Endometrial microvascular endothelial cells (primary cell): ENCODE results near the gene IL1F10. TPM values are rescaled to one million over a fixed set of nuclear protein-coding genes. Genes with fewer than 3 reads are reported as not detected.

Experiments
- in situ Hi-C: cut with HindIII; loops from 2 replicates; pipeline ENCODE4 v1.10.0; 2017; ENCODE audit warnings: low sequenced_read_pairs, low pct_unique_long_range_greater_than_20kb; ENCODE audit errors: inconsistent ontology term
- total RNA-seq: library from RNA; depleted of rRNA; stranded (reverse); fragments of >200 nt; gene quantifications from one replicate; pipeline ENCODE4 v1.2.3, GENCODE V29; 2015; ENCODE audit errors: inconsistent ontology term

IL1F10 gene
- total RNA-seq, 1 donor from 2014 or later: not detected

DNA sequence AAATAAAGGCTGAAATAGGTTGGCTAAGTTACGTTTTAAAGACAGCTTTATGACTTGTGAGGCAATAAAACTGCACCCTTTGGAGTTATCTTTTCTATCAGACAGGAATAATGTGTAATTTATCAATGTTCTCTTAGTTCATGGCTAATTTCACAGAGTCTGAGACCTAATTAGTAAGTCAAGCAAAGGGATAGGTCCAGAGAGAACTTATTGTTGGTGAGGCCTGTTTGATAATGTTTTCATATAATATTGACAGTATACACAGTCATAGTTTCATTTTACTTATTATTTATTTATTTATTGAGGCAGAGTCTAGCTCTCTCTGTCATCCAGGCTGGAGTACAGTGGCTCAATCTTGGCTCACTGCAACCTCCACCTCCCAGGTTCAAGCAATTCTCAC is 10.7 kb upstream of the IL1F10 start:
- in situ Hi-C loops: no loop called here

DNA sequence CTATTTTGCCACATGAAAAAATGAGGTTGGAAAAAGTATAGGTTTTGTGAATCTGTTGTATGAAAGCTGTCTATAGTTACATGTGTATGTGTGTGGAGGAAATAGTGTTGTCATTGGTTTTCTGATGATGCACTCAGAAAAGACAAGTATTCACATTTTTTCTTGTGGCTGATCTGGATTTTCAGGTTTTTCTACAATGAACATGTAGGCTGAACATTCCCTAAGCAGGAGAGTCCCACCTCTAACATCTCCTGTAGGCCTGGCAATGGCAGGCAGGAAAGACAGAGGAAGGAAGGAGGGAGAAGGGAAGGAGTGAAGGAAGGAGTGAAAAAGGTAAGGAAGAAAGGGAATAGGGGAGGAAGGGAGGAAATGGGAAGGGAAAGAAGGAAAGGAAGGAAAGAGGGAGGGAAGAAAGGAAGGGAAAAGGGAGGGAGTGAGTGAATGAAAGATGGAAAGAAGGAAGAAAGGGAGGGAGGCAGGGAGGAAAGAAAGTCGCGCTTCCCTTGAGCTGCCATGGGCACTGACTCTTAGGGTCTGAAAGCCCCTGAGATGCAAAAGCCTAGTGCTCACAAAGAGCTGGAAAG is 9.3 kb upstream of the IL1F10 start:
- in situ Hi-C loops: no loop called here

DNA sequence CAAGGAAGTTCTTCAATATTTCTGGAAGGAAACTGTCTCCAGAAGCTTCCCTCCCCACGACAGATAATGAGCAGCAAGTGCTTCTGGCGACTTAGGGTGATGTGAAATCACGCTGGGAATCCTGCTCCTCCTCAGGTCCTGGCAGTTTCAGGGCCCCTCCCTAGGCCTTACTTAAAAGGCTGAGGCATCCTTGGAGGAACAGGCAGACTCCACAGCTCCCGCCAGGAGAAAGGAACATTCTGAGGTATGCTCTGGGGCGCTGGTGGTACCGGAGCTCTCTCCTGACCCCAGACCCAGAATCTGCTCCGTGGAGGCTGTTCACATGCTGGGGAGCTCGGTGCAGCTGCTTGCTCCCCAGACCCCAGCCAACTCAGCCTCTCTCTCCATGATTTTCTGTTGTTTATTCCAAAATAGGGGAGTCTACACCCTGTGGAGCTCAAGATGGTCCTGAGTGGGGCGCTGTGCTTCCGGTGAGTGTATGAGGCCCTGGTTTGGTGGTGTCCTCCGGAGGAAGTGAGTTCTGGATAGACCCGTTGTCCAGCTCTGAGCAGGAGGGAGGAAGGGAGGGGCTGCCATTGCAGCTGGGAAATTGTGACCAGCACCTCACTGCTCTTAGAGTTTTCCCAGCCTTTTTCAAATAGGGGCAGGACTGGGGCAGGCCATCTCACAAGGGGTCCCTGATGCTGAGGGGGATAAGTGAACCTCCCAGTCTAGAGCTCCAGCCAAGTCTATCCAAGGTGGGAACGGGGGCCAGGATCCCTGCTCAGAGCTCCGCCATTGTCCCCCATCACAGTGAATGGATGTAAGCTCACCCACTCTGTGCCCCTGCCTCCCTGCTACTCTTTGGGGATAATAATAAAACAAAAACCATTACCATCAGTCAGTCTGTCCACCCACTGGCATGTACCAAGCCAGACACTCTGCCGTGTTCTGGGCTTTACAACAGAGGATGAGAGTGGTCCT is 8.5 kb upstream of the IL1F10 start, which contains the start of gene IL36RN:
IL36RN (plus strand) TSS at position 201 of the 963 bp plus-strand sequence; CDS start at position 442, 241 bp downstream.
- in situ Hi-C loops: no loop called here

DNA sequence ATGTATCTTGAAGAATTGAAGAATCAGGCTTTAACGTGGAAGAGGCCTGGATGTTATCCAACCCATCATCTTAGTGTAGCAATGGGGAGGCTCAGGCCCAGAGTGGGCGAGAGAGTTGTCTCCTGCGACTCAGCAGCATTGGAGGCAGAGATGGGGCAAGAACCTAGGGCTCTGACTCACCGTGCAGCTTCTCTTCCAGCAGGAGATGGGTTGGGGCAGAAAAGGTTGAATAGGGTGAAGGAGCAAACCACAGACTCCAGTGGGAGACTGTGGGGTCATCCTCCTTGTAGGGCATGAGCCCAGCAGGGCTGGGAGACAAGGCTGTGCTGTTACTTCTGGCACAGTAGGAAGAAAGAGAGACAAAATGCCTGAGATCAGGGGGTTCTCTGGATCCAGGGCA is 7.4 kb upstream of the IL1F10 start:
- in situ Hi-C loops: no loop called here

DNA sequence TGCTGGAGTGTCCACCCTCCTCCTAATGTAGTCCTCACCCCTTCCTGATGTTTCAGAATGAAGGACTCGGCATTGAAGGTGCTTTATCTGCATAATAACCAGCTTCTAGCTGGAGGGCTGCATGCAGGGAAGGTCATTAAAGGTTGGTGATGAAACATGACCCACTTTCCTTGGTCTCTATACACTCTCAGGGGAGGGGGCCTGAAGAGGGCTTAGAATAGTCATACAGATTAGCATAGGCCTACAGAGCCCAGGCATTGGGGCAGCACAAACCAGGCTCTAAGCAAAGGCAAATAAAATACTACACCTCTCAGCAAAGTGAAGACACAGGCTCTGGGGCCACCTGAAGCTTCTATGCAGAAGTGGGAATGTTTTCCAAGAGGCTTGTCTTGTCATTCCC is 7.0 kb upstream of the IL1F10 start:
- in situ Hi-C loops: no loop called here

DNA sequence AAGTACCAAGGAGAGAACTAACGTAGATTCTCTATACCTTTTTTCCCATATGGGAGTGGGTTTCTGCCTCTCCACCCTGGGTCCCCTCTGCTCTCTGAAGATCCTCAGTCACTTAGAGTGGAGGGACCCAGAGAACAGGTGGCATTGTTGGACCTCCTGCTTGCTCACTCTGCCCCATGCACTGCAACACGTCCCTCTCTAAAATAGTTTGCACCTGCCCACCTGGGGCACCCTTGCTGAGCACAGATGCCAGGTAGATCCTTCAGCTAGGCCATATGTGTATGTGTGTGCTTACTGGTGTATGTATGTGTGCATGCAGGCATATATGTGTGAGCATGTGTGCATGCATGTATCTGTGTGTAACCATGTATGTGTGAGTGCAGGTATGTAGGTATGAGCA is 6.5 kb upstream of the IL1F10 start:
- in situ Hi-C loops: no loop called here

DNA sequence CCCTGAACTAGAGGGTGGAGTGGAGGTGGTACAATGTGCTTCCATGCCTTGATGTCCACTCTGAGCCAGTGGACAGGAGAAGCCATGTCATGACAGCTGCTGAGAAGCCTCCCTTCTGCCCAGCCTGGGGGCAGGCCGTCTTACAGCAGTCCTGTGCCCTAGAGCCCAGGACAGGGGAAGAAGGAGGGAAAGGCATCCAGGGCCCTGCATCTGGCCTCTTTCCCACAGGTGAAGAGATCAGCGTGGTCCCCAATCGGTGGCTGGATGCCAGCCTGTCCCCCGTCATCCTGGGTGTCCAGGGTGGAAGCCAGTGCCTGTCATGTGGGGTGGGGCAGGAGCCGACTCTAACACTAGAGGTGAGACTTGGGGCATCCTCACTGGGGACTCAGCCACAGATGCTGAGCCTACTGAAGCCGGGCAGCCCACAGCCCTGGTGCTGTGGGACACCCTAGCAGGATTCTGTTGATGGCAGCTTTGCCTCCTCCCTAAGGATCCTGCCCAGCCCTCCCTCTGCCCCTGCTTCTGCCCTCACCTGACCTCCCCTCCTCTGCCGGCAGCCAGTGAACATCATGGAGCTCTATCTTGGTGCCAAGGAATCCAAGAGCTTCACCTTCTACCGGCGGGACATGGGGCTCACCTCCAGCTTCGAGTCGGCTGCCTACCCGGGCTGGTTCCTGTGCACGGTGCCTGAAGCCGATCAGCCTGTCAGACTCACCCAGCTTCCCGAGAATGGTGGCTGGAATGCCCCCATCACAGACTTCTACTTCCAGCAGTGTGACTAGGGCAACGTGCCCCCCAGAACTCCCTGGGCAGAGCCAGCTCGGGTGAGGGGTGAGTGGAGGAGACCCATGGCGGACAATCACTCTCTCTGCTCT is 5.6 kb upstream of the IL1F10 start:
- in situ Hi-C loops: no loop called here

DNA sequence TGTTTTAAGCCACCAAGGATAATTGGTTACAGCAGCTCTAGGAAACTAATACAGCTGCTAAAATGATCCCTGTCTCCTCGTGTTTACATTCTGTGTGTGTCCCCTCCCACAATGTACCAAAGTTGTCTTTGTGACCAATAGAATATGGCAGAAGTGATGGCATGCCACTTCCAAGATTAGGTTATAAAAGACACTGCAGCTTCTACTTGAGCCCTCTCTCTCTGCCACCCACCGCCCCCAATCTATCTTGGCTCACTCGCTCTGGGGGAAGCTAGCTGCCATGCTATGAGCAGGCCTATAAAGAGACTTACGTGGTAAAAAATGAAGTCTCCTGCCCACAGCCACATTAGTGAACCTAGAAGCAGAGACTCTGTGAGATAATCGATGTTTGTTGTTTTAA is 3.5 kb upstream of the IL1F10 start:
- in situ Hi-C loops: no loop called here

DNA sequence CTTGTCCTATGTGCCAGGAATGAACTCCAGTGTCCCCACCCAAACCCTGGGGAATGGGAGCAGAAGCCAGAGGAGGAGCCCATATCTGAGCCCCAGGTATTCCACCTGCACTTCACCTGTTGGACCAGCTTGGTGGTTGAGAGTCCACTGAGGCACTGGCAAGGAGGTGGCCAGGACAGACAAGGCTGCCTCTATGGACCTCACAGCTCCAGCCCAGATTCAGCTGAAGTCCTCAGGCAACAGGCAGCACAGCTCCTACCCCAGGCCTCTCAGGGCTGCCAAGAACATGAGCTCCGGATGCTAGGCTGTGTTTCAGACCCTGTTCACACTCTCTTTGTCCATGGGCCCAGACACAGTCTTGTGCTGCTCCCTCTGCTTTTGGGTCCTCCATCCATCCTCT is 2.9 kb upstream of the IL1F10 start:
- in situ Hi-C loops: no loop called here

DNA sequence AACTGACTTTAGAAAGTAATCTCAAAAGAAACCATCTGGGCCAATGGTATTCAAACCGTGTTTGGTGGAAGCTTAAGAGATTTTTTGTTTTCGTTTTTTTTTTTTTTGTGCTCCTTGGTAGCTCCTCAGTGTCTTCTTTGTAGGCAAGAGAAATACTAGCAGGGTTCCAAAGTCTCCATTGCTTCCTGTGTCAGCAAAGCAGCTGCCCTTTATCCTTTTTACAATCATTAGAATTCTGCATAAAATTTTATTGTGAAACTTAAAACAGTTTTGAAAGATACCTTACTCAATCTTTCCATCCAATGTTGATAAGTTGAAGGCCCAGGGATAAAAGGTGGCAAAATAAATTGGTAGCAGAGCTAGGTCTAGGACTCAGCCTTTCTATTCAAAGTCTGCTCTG is 479 bp downstream of the IL1F10 start:
- in situ Hi-C loops: no loop called here

DNA sequence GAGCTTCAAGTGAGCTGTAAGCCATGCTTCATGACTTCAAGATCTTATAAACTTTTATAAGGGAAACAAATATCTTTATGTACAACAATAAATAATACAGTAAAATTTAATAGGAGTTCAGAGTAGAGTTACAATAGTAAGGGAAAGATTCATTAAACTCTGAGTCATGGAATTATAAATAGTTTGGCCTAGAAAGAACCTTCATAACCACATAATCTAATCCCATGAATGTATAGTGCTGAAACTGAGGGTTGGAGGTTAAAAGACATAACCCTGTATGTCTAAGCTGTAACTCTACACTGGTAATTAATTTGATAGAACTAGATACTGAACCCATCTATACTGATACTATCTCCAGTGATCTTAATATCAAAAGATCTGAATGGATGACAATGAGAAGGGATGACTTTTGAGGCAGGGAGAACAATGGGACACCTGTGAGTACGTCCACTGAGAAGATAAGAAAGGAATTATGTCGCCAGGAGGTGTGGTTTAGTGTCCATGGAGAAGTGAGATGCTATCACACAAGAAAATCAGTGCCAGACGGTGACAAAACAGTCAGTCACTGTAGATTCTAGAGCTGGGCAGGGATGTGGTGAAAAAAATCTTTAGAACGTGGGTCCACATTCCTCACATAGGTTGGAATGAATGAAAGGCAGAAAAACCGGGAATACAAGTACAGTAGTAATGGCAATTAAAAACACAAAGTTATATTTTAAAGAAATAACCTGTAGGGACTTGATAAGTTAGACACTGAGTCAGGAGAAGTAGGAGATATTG is 1.1 kb downstream of the IL1F10 start:
- in situ Hi-C loops: no loop called here

DNA sequence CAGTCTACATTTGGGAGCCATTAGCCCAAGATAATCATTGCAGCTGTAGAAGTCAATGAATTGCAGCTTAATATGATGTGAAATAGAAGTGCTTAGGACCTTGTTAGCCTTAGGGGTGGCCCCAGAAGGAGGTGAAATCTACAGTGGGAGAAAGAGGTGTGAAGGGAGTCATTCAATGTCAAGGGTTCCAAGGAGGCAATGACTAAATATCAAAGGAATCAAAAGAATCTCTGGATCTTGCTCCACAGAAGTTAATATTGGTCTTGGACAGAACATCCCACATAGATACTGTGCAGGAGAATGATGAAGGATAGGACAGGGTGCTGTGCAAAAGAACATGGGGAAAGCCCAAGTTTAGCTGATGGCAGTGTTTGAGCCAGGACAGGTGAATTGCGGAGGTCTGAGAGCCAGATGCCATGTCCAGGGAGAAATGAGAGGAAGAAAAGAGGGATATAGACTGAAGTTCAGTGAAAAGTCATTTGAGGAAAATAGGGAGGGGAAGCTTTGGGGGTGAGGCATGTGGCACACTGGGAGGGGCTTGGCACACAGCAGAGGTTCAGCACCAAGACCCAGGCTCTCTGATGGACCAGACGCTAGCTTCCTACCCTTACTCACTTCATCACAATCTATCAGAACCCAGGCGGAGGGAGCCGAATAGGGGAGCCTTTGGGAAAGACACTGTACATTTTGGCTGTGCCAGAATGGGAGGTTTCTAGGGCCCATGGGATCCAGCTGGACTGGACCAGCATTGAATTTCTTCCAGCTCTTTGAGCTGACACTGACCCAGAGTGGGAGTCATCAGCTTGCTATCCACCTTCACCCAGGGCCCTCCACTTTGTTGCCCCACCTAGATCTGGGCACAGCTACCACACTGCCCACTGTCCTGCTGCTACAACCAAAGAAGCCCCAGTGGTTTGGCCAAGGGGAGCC is 2.2 kb downstream of the IL1F10 start:
- in situ Hi-C loops: no loop called here

DNA sequence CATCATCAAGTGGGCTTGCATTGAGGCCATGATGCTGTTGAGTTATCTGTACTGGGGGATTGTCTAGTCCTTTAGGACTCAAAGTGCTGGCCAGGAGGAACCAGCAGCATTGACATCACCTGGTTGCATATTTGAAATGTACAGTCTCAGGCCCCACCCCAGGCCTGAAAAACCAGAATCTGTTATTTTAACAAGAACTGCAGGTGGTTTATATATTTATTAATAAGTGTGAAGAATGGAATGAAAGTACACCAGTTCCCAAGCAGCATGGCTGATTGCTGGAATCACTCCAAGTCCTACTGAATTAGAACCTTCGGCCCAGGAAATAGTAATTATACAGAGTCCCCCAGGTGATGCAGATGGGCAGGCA is 2.8 kb downstream of the IL1F10 start:
- in situ Hi-C loops: no loop called here

DNA sequence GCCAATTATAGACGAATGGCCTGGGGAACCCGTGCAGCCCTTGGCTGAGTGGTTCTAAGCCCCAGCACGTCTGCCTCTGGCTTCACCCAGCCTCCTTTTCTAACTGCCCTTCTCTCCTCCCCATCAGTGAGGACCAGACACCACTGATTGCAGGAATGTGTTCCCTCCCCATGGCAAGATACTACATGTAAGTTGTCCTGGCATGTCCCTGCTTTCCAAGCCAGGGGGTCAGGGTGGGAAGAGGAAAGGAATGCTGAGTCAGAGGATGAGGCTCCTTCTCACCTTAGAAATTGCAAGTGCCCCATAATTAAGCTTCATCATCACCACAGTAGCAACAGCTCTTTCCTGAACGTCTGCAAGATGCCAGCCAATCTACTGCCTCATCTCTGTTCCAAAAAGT is 4.8 kb downstream of the IL1F10 start:
- in situ Hi-C loops: no loop called here

DNA sequence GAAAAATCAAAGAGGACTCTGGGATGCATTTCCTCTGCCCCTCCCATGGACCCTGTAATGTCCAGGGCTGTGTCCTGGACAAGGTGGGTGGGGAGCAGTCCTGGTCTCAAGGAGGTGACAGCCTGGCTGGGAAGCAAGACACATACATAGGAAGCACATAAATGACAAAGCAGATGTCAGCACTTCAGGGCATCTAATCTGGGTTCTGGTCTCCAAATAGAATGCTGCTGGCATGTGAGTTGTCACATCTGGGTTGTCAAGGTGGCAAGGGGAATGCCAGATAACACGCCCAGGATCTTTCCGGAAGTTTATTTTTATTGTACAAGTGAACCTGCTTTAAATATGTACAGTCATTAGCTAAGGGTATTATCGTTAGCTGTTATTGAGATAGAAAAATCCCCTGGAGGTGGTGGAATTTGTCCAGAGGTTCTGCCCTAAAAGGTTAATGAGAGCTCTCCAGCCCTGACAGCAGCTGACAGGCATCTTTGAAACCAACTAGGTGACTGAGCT is 5.6 kb downstream of the IL1F10 start:
- in situ Hi-C loops: no loop called here

DNA sequence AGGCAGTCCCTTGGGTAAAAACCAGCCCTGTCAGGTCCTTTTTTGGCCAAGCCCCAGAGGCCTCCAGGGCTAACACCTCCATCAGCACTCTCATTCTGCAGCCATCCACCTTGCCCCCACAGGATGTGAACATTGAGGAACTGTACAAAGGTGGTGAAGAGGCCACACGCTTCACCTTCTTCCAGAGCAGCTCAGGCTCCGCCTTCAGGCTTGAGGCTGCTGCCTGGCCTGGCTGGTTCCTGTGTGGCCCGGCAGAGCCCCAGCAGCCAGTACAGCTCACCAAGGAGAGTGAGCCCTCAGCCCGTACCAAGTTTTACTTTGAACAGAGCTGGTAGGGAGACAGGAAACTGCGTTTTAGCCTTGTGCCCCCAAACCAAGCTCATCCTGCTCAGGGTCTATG is 7.3 kb downstream of the IL1F10 start:
- in situ Hi-C loops: no loop called here

DNA sequence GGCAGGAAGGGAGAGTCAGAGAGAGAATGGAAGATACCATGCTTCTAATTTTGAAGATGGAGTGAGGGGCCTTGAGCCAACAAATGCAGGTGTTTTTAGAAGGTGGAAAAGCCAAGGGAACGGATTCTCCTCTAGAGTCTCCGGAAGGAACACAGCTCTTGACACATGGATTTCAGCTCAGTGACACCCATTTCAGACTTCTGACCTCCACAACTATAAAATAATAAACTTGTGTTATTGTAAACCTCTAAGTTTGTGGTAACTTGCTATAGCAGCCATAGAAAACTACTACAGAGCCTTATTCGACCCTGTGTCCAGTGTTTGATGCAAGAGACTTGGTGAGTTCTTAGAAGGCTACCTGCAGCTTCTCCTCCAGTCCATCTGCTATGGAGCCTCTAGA is 7.8 kb downstream of the IL1F10 start:
- in situ Hi-C loops: no loop called here
